Measurements from ENCODE around the gene KCNJ1. TPM values are rescaled to one million over a fixed set of nuclear protein-coding genes. Genes with fewer than 3 reads are reported as not detected.

Gene KCNJ1
- total RNA-seq, 4 donors from 2014 or later: not detected

- Histone ChIP-seq H3K27me3 (no peaks in the 10 kb centered on the region), H3K4me3 (peak overlapping the region; percentile 36 to 62 (median 58)), H3K4me1 (peaks cover 0 to 22% (median 3%) of the 10 kb centered on the region in 4 donors), H3K27ac (peak overlapping the region in 3 of 4 donors; percentile 11 to 54 (median 33)), H3K36me3 (no peaks in the 10 kb centered on the region), H3K9me3 (no peaks in the 10 kb centered on the region)
- TF ChIP-seq CTCF (IDR thresholded peaks at IDR 0.05) (no peak), POLR2A (IDR thresholded peaks at IDR 0.05) (no peak)
- peak in 1 of 3 donors; percentile 56 for DNase-seq
Observed at GRCh38 chr11:128904656-128905344, 37.7 kb upstream of the KCNJ1 start.

GRCh38 chr11:128904303-128904655, 37.2 kb upstream of the KCNJ1 start:
- H3K36me3 ChIP-seq: no peaks in the 10 kb centered on the region
- no peaks in the 10 kb centered on the region for H3K9me3 ChIP-seq
- TF ChIP-seq POLR2A (IDR thresholded peaks at IDR 0.05) (no peak), CTCF (IDR thresholded peaks at IDR 0.05) (no peak)
- H3K4me3 ChIP-seq: no peak overlapping the region
- DNase-seq: no peak
- no peaks in the 10 kb centered on the region for H3K27me3 ChIP-seq
- H3K4me1 ChIP-seq: peaks cover 0 to 21% (median 3%) of the 10 kb centered on the region in 4 donors
- H3K27ac ChIP-seq: no peak overlapping the region

GRCh38 chr11:128903248-128904061, 36.4 kb upstream of the KCNJ1 start:
- H3K27me3 ChIP-seq: no peaks in the 10 kb centered on the region
- H3K27ac ChIP-seq: no peak overlapping the region
- H3K9me3 ChIP-seq: no peaks in the 10 kb centered on the region
- H3K4me3 ChIP-seq: no peak overlapping the region
- H3K4me1 ChIP-seq: peaks cover 0 to 13% (median 3%) of the 10 kb centered on the region in 4 donors
- no peak for TF ChIP-seq POLR2A (IDR thresholded peaks at IDR 0.05)
- TF ChIP-seq CTCF (IDR thresholded peaks at IDR 0.05): no peak
- DNase-seq: peak in 2 of 3 donors; percentile 26 to 53
- no peaks in the 10 kb centered on the region for H3K36me3 ChIP-seq

DNA sequence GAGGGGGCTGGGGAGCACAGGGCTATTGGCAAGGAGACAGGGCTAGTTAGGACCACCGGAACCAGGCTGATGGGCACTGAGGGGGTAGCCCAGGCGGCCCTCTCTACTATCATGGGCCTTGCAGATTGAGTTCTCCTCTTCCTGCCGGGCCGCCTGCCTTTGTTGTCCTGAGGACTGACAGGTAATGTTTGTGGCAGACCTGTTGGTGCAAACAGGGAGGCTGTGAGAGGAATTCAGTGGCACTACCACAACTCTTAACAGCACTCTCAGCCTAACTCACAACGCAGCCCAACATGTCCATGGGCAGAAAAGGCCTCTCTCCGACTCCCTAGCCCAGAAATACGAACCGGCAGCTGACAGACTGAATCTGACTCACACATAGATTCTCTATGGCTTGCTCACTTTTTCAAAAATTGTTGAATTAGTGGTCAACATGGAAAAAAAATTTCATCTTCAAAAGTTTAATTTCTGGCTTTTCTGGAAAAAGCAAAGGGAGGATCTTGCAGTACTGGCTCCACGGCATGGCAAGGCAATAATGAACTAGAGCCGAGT, 35.5 kb upstream of the KCNJ1 start:
- Histone ChIP-seq H3K9me3 (no peaks in the 10 kb centered on the region), H3K27ac (no peak overlapping the region), H3K36me3 (no peaks in the 10 kb centered on the region), H3K27me3 (no peaks in the 10 kb centered on the region), H3K4me3 (no peak overlapping the region), H3K4me1 (peaks cover 0 to 13% (median 3%) of the 10 kb centered on the region in 4 donors)
- no peak for DNase-seq
- no peak for TF ChIP-seq POLR2A (IDR thresholded peaks at IDR 0.05)
- TF ChIP-seq CTCF (IDR thresholded peaks at IDR 0.05): no peak

DNA sequence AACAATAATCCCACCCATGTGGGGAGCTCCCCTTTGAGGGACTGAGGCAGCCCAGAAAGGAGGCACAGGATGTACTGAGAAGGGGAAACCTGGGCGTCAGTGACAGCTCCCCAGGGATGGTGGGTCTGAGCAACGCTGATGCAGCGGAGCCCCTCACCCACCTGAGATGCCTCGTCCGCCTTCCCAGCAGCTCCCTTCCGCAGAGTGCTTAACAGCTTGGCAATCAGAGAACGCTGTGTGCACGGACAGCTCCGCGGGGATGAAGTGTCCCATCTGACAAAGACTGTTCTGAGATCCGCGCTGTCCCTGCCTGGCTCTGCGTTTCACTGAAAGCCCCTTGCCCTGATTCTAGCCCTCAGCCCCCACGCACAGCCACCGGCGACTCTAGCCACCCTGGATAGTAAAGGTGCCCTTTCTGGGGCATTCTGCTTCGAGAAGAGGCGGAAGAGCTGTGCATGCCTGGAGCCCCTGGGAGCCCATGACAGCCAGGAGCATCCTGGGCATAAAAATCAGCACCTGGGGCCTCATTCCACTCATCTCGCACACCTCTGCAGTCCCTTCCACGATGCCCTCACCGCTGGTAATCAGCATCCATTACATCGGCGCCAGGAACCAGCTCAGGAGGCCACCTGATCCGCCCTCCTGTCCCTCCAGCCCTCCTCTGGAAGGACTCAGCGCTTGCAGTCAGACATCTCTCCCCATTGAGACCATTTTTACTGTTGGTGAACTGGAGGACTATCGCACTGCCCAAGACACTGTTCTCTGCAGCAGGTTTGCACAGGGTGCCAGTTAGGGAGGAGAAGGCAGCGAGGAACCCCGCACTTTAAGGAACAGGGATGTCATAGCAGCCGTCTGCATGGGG, 34.8 kb upstream of the KCNJ1 start:
- peaks cover 0 to 13% (median 3%) of the 10 kb centered on the region in 4 donors for H3K4me1 ChIP-seq
- H3K9me3 ChIP-seq: no peaks in the 10 kb centered on the region
- no peak overlapping the region for H3K27ac ChIP-seq
- TF ChIP-seq POLR2A (IDR thresholded peaks at IDR 0.05): no peak
- no peak for TF ChIP-seq CTCF (IDR thresholded peaks at IDR 0.05)
- no peak overlapping the region for H3K4me3 ChIP-seq
- DNase-seq: no peak
- H3K36me3 ChIP-seq: no peaks in the 10 kb centered on the region
- no peaks in the 10 kb centered on the region for H3K27me3 ChIP-seq
